ENCODE data around the gene RECQL5.

- no peak for TF ChIP-seq GATA3 (IDR thresholded peaks at IDR 0.05; ENCODE audit: low read depth, low read length)
- no peak for TF ChIP-seq GATA2 (IDR thresholded peaks at IDR 0.05; ENCODE audit: low read depth, low read length)
Observed at GRCh38 chr17:75706042-75706728, 39.2 kb upstream of the RECQL5 start.
